ENCODE data around the gene DDA1.
A peak's percentile ranks its signal among the peaks of the same experiment; 100 is the strongest.

Gene DDA1

GRCh38 chr19:17330262-17331044, 21.1 kb downstream of the DDA1 start:
- DNase-seq = no peak

- DNase-seq = no peak
These were observed 21.7 kb downstream of the DDA1 start for GRCh38 chr19:17331045-17331558.

GRCh38 chr19:17332360-17332676, 23.0 kb downstream of the DDA1 start:
- no peak for DNase-seq

- peak; percentile 28 for DNase-seq
These were observed 23.6 kb downstream of the DDA1 start for GRCh38 chr19:17332677-17333581.

GRCh38 chr19:17333611-17334413, 24.4 kb downstream of the DDA1 start:
- DNase-seq = peak; percentile 63

GRCh38 chr19:17334414-17335409, 25.3 kb downstream of the DDA1 start, which contains the start of gene ANO8:
ANO8 (minus strand) TSS chr19:17334855; CDS start chr19:17334670, 185 bp downstream.
- peak; percentile 91 for DNase-seq

GRCh38 chr19:17335575-17335974, 26.2 kb downstream of the DDA1 start:
- DNase-seq = no peak

GRCh38 chr19:17336872-17337674, 27.7 kb downstream of the DDA1 start, which contains the start of gene GTPBP3:
GTPBP3 (plus strand) TSS chr19:17337553; CDS start chr19:17337612, 59 bp downstream.
- DNase-seq = peak; percentile 95

- DNase-seq = no peak
These were observed 28.5 kb downstream of the DDA1 start for GRCh38 chr19:17337675-17338432.

GRCh38 chr19:17338433-17339078, 29.2 kb downstream of the DDA1 start:
- DNase-seq = no peak

GRCh38 chr19:17339088-17339741, 29.9 kb downstream of the DDA1 start:
- no peak for DNase-seq

GRCh38 chr19:17340302-17340870, 31.0 kb downstream of the DDA1 start:
- DNase-seq = no peak

- DNase-seq = no peak
These were observed 31.6 kb downstream of the DDA1 start for GRCh38 chr19:17340871-17341357.

- DNase-seq = no peak
These were observed 32.0 kb downstream of the DDA1 start for GRCh38 chr19:17341386-17341785.

- DNase-seq = no peak
These were observed 32.5 kb downstream of the DDA1 start for GRCh38 chr19:17341845-17342244.

GRCh38 chr19:17346109-17346671, 36.8 kb downstream of the DDA1 start:
- DNase-seq = peak; percentile 58

GRCh38 chr19:17347361-17347760, 38.0 kb downstream of the DDA1 start:
- no peak for DNase-seq

GRCh38 chr19:17347877-17348276, 38.5 kb downstream of the DDA1 start:
- no peak for DNase-seq
